K562 (cell line): Measurements from ENCODE around the gene PCSK2.

ENCODE experiments used
- FIP1L1 ChIP-seq: fragments of 200-400 bp; formaldehyde crosslinking; IDR thresholded peaks from 2 replicates; pipeline ENCODE4 v1.6.1; 2018; ENCODE audit warnings: mild to moderate bottlenecking, low read depth, low read length; ENCODE audit not compliant: poor library complexity, severe bottlenecking
- FOXA3 ChIP-seq, 2 experiments: fragments of 450-650 bp in 1 of 2; sonication (generic) in 1 of 2; formaldehyde crosslinking; IDR thresholded peaks in 1 of 2; conservative IDR thresholded peaks in 1 of 2; 2 replicates each; pipeline versions ENCODE4 v1.4.0 to v1.8.0; 2020 to 2022; ENCODE audit warnings: mild to moderate bottlenecking in 2 of 2, missing genetic modification reagents in 1 of 2
- HDAC6 ChIP-seq: IDR thresholded peaks from 2 replicates; pipeline ENCODE4 v1.6.1; 2012; ENCODE audit warnings: low read depth, mild to moderate bottlenecking, control low read depth, inconsistent platforms, low read length, moderate library complexity
- HMGXB4 ChIP-seq: sonication (generic); formaldehyde crosslinking; IDR thresholded peaks from 2 replicates; pipeline ENCODE4 v1.8.1; 2023; ENCODE audit warnings: mild to moderate bottlenecking, missing genetic modification reagents
- L3MBTL2 ChIP-seq: fragments of 450-650 bp; IDR thresholded peaks from 2 replicates; pipeline ENCODE4 v1.6.1; 2016; ENCODE audit warnings: mild to moderate bottlenecking, moderate library complexity
- TF ChIP-seq, protein P1 (sequence below), 3 experiments: IDR thresholded peaks in 2 of 3; conservative IDR thresholded peaks in 1 of 3; 2 replicates each; pipeline ENCODE4 v1.5.1; 2011 to 2012; ENCODE audit warnings: low read length in 3 of 3, mild to moderate bottlenecking in 3 of 3, control low read depth in 2 of 3, improper control_type of control experiment in 1 of 3, inconsistent platforms in 1 of 3, low read depth in 1 of 3, mixed read lengths in 1 of 3, moderate library complexity in 1 of 3; ENCODE audit not compliant: insufficient read depth in 2 of 3
- TF ChIP-seq, protein P2 (sequence below): fragments of 250-450 bp; sonication (Bioruptor Pico); IDR thresholded peaks from 2 replicates; pipeline ENCODE4 v1.8.0; 2021; ENCODE audit warnings: moderate library complexity, mild to moderate bottlenecking, inconsistent platforms

- TF ChIP-seq FOXA3 (CRISPR knock-in tag; conservative IDR thresholded peaks at IDR 0.05 in 1 of 2, IDR thresholded peaks at IDR 0.05 in 1 of 2) (no peak), HDAC6 (no peak), L3MBTL2 (no peak), FIP1L1 (no peak), HMGXB4 (CRISPR knock-in tag) (no peak)
- TF ChIP-seq, protein P1, sequence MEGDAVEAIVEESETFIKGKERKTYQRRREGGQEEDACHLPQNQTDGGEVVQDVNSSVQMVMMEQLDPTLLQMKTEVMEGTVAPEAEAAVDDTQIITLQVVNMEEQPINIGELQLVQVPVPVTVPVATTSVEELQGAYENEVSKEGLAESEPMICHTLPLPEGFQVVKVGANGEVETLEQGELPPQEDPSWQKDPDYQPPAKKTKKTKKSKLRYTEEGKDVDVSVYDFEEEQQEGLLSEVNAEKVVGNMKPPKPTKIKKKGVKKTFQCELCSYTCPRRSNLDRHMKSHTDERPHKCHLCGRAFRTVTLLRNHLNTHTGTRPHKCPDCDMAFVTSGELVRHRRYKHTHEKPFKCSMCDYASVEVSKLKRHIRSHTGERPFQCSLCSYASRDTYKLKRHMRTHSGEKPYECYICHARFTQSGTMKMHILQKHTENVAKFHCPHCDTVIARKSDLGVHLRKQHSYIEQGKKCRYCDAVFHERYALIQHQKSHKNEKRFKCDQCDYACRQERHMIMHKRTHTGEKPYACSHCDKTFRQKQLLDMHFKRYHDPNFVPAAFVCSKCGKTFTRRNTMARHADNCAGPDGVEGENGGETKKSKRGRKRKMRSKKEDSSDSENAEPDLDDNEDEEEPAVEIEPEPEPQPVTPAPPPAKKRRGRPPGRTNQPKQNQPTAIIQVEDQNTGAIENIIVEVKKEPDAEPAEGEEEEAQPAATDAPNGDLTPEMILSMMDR (IDR thresholded peaks at IDR 0.05 in 2 of 3, conservative IDR thresholded peaks at IDR 0.05 in 1 of 3; ENCODE audit: insufficient read depth in 2 of 3, low read depth in 1 of 3, low read length in 3 of 3): no peak
- TF ChIP-seq, protein P2, sequence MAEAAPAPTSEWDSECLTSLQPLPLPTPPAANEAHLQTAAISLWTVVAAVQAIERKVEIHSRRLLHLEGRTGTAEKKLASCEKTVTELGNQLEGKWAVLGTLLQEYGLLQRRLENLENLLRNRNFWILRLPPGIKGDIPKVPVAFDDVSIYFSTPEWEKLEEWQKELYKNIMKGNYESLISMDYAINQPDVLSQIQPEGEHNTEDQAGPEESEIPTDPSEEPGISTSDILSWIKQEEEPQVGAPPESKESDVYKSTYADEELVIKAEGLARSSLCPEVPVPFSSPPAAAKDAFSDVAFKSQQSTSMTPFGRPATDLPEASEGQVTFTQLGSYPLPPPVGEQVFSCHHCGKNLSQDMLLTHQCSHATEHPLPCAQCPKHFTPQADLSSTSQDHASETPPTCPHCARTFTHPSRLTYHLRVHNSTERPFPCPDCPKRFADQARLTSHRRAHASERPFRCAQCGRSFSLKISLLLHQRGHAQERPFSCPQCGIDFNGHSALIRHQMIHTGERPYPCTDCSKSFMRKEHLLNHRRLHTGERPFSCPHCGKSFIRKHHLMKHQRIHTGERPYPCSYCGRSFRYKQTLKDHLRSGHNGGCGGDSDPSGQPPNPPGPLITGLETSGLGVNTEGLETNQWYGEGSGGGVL (CRISPR knock-in tag): no peak
Measured at GRCh38 chr20:17334932-17335331, 108.1 kb downstream of the PCSK2 start.
